HL-60 (cell line): Measurements from ENCODE around the gene CSKMT.

Experiments used
- CTCF ChIP-seq: IDR thresholded peaks from one replicate; pipeline ENCODE4 v1.5.1; 2011; ENCODE audit warnings: low read length, control low read depth, inconsistent platforms; ENCODE audit not compliant: insufficient read depth
- GABPA ChIP-seq: IDR thresholded peaks from 2 replicates; pipeline ENCODE4 v1.6.1; 2012; ENCODE audit warnings: low read depth
- POLR2AphosphoS5 ChIP-seq: IDR thresholded peaks from 2 replicates; pipeline ENCODE4 v1.6.1; 2012; ENCODE audit warnings: low read depth
- SPI1 ChIP-seq: IDR thresholded peaks from 2 replicates; pipeline ENCODE4 v1.6.1; 2012; ENCODE audit warnings: low read depth, mild to moderate bottlenecking, borderline replicate concordance

- TF ChIP-seq CTCF: peak; percentile 78
- no peak for TF ChIP-seq SPI1
- TF ChIP-seq GABPA: no peak
- TF ChIP-seq POLR2AphosphoS5: no peak
These were observed 15.7 kb downstream of the CSKMT start for GRCh38 chr11:62680825-62681240.
